Ishikawa (cell line): ENCODE measurements around the gene MLXIPL.

Experiments used
- CEBPB ChIP-seq: IDR thresholded peaks from 2 replicates; pipeline ENCODE4 v1.6.1; 2012
- CREB1 ChIP-seq: IDR thresholded peaks from 2 replicates; pipeline ENCODE4 v1.6.1; 2012; ENCODE audit warnings: low read depth
- EGR1 ChIP-seq: IDR thresholded peaks from 2 replicates; pipeline ENCODE4 v1.6.1; 2012
- EP300 ChIP-seq: IDR thresholded peaks from 2 replicates; pipeline ENCODE4 v1.6.1; 2012; ENCODE audit warnings: borderline replicate concordance
- FOXM1 ChIP-seq: IDR thresholded peaks from 2 replicates; pipeline ENCODE4 v1.6.1; 2012; ENCODE audit warnings: low read depth, borderline replicate concordance
- MAX ChIP-seq: IDR thresholded peaks from 2 replicates; pipeline ENCODE4 v1.6.1; 2012
- NFIC ChIP-seq: IDR thresholded peaks from 2 replicates; pipeline ENCODE4 v1.6.1; 2012
- RAD21 ChIP-seq: IDR thresholded peaks from 2 replicates; pipeline ENCODE4 v1.6.1; 2012; ENCODE audit warnings: low read depth
- REST ChIP-seq: IDR thresholded peaks from 2 replicates; pipeline ENCODE4 v1.6.1; 2012; ENCODE audit warnings: low read depth, mild to moderate bottlenecking
- TAF1 ChIP-seq: IDR thresholded peaks from 2 replicates; pipeline ENCODE4 v1.6.1; 2012; ENCODE audit warnings: low read depth, mild to moderate bottlenecking
- TCF12 ChIP-seq: IDR thresholded peaks from 2 replicates; pipeline ENCODE4 v1.6.1; 2012; ENCODE audit warnings: low read depth
- TEAD4 ChIP-seq: IDR thresholded peaks from 2 replicates; pipeline ENCODE4 v1.6.1; 2012
- USF1 ChIP-seq: IDR thresholded peaks from 2 replicates; pipeline ENCODE4 v1.6.1; 2012
- YY1 ChIP-seq: IDR thresholded peaks from 2 replicates; pipeline ENCODE4 v1.6.1; 2012; ENCODE audit warnings: low read depth
- ZBTB7A ChIP-seq: IDR thresholded peaks from 2 replicates; pipeline ENCODE4 v1.6.1; 2012; ENCODE audit warnings: low read depth

The MLXIPL gene

GRCh38 chr7:73623798-73624668, at the start of gene MLXIPL:
MLXIPL (minus strand) TSS chr7:73624522; CDS start chr7:73624492, 30 bp downstream.
- TF ChIP-seq YY1 (peak; percentile 79), REST (no peak), TCF12 (no peak), TAF1 (peak; percentile 58; the same call in 1 of the 2 replicates), MAX (peak; percentile 58; the same call in 1 of the 2 replicates)

- TF ChIP-seq MAX (no peak), NFIC (no peak), ZBTB7A (no peak)
Observed at GRCh38 chr7:73671857-73672445, 47.6 kb upstream of the MLXIPL start.

GRCh38 chr7:73671322-73671661, 47.0 kb upstream of the MLXIPL start:
- no peak for TF ChIP-seq EGR1

- TF ChIP-seq MAX = no peak
- TF ChIP-seq EP300 = no peak
- TF ChIP-seq FOXM1 = no peak
Observed at GRCh38 chr7:73669858-73670385, 45.6 kb upstream of the MLXIPL start.

GRCh38 chr7:73669288-73669701, 45.0 kb upstream of the MLXIPL start:
- TF ChIP-seq ZBTB7A (no peak), TEAD4 (no peak), TAF1 (no peak), NFIC (no peak), TCF12 (no peak), FOXM1 (no peak), REST (no peak), EGR1 (no peak), CEBPB (no peak), CREB1 (no peak), RAD21 (no peak), YY1 (no peak), MAX (no peak), EP300 (no peak), USF1 (no peak)

- TF ChIP-seq EGR1 (no peak), ZBTB7A (no peak), TCF12 (no peak), FOXM1 (no peak)
Observed at GRCh38 chr7:73668886-73669230, 44.5 kb upstream of the MLXIPL start.

- TF ChIP-seq YY1 = no peak
- peak; percentile 66; the same call in 1 of the 2 replicates for TF ChIP-seq ZBTB7A
Observed at GRCh38 chr7:73668103-73668885, 44.0 kb upstream of the MLXIPL start.
